IPS-20b (cell line): ENCODE data around the gene GLIS1.

Experiments used
- H3K27ac ChIP-seq: one replicate; pipeline ENCODE4 v1.5.1; 2013; ENCODE audit warnings: low read length
- H3K27me3 ChIP-seq: 2 replicates; pipeline ENCODE4 v1.6.1; 2013; ENCODE audit warnings: mild to moderate bottlenecking, low read length, inconsistent platforms; ENCODE audit not compliant: insufficient read depth
- H3K36me3 ChIP-seq: 2 replicates; pipeline ENCODE4 v1.6.1; 2013; ENCODE audit warnings: low read depth, mild to moderate bottlenecking, inconsistent platforms, low read length, moderate library complexity; ENCODE audit not compliant: insufficient read depth
- H3K4me1 ChIP-seq: 2 replicates; pipeline ENCODE4 v1.6.1; 2013; ENCODE audit warnings: mild to moderate bottlenecking, control low read depth, inconsistent platforms, low read length, moderate library complexity; ENCODE audit not compliant: insufficient read depth
- H3K4me3 ChIP-seq: 2 replicates; pipeline ENCODE4 v1.5.1; 2013; ENCODE audit warnings: mild to moderate bottlenecking, low read length, inconsistent platforms
- H3K9ac ChIP-seq: 2 replicates; pipeline ENCODE4 v1.6.1; 2013; ENCODE audit warnings: low read depth, mild to moderate bottlenecking, inconsistent platforms, low read length, moderate library complexity
- H3K9me3 ChIP-seq: 2 replicates; pipeline ENCODE4 v1.6.1; 2013; ENCODE audit warnings: mild to moderate bottlenecking, low read depth, low read length, inconsistent platforms; ENCODE audit not compliant: insufficient read depth

GLIS1 gene

DNA sequence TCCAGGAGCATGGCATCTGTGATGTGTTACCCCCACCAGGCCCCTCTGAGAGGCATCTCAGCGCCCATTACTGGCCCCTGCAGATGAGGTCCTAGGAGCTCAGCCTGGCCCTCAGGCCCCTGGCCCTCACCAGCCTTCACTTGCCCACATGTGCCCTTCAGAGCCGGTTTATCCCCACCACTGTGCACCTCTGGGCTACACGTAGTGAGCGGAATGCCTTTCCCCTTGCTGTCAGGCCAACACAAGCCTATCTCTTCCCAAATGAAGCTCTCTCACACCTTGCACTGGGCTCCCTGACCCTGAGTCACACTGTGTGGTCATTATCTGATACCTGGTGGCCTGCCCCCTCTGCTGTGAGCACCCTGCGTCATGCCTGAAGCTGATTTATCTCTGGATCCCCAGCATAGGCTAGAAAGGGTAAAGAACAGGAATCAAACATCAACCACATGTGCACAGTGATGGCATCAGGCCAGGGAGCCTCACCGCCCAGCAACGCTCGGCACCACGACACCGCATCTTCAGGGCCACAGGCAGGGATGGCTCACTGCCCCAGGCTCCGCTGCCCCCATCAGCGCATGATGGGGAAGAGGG lies 49.1 kb downstream of the GLIS1 start:
- peaks cover 22% of the 10 kb centered on the region for H3K27me3 ChIP-seq
- no peak overlapping the region for H3K27ac ChIP-seq
- no peak overlapping the region for H3K4me3 ChIP-seq
- H3K36me3 ChIP-seq = no peaks in the 10 kb centered on the region
- peaks cover 12% of the 10 kb centered on the region for H3K4me1 ChIP-seq
- H3K9ac ChIP-seq = no peak overlapping the region
- no peaks in the 10 kb centered on the region for H3K9me3 ChIP-seq

DNA sequence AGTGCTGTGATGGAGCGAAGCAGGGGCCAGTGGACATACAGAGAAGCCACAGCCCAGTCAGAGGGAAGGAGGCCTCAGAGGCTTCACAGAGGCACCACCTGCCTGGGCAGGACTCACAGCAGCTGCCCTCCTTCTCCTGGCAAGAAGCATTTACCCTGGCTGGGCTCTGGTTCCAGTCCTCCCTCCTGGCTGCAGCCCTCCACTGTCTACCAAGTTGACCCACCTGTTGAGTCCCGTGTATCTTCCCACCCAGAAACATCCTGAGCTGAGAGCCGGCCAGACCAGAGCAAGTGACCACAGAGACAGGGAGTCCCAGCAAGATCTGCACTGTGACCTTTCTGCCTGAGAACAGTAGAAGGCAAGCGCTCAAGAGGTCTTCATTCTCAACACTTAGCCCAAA lies 49.7 kb downstream of the GLIS1 start:
- Histone ChIP-seq H3K27ac (no peak overlapping the region), H3K27me3 (peaks cover 29% of the 10 kb centered on the region), H3K9ac (no peak overlapping the region), H3K9me3 (no peaks in the 10 kb centered on the region), H3K4me1 (peaks cover 12% of the 10 kb centered on the region), H3K36me3 (no peaks in the 10 kb centered on the region), H3K4me3 (no peak overlapping the region)

DNA sequence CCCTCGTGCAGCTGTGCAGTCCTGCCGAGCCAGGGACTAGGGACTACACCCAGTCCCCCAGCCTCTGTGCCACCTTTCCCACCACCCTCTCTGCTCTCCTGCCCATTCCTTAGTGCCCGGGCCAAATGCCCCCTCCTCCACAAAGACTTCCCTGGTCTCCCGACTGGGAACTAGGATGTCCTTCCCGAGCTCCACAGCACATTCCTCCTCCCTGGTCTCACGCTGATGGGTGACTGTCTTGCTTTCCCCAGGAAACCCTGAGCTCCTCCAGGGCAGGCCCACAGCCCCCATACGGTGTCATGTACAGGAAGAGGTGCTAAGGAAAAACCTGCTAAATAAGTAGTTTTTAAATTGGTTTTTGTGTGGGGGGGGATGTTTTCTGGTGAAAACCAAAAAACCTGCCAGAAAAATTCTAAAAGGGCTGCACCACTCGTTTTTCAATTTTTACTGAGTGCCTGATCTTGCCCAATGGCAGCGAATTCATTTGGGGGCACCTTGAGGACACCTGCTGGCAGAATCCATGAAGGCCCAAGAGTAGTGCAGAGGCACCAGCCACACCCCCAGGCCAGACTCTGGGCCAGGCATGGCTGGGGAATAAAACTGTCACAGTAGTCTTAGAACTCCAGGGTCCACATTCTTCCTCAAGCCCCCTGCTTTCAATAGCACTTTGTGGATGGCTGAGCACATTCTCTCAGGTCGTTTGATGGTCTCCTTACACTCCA lies 50.4 kb downstream of the GLIS1 start:
- no peak overlapping the region for H3K9ac ChIP-seq
- H3K4me3 ChIP-seq = no peak overlapping the region

DNA sequence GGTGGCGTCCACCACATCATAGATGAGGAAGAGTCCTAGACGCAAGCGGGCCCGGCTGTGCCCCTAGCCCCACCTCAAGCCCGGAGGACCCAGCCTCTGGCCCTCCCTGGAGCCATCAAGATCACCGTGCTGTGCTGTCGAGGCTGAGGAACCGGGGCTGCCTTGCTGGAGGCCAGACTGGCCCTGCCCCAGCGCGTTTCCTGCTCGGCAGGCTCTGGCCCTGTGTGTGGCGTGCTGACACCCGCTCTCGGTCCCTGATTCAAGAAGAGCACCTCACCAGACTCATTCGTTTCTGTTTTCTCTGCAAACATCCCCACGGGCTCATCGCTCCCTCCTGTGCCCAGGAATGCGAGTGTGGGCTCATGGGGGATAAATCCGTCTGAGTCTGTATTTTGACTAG lies 51.1 kb downstream of the GLIS1 start:
- no peaks in the 10 kb centered on the region for H3K36me3 ChIP-seq
- H3K9me3 ChIP-seq = no peaks in the 10 kb centered on the region
- H3K9ac ChIP-seq = no peak overlapping the region
- H3K27me3 ChIP-seq = peaks cover 29% of the 10 kb centered on the region
- H3K4me1 ChIP-seq = peaks cover 12% of the 10 kb centered on the region
- H3K4me3 ChIP-seq = no peak overlapping the region
- H3K27ac ChIP-seq = no peak overlapping the region

More for the DNA sequence above, 50.4 kb downstream of the GLIS1 start:
- peaks cover 29% of the 10 kb centered on the region for H3K27me3 ChIP-seq
- no peak overlapping the region for H3K27ac ChIP-seq
- no peaks in the 10 kb centered on the region for H3K36me3 ChIP-seq
- peaks cover 12% of the 10 kb centered on the region for H3K4me1 ChIP-seq
- H3K9me3 ChIP-seq = no peaks in the 10 kb centered on the region

DNA sequence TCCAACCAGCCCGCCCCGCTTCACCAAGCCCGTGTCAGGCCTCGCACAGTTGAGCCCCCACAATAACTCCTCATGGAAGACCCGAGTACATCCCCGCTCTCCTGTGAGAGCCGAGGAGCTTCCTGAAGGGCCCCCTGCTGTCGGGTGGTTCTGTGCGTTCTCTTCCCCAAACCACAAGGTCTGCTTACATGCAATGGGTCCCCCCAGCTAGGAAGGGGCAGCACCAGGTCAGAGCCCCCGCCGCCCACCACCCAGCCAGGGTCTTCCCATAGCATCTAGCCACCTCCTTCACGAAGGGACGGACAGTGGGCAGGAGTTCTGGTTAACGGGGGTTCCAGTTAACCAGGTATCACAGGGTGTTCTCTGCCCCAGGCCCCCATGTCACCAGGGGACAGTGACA lies 51.5 kb downstream of the GLIS1 start:
- no peaks in the 10 kb centered on the region for H3K36me3 ChIP-seq
- peaks cover 12% of the 10 kb centered on the region for H3K4me1 ChIP-seq
- H3K27me3 ChIP-seq = peaks cover 29% of the 10 kb centered on the region
- no peak overlapping the region for H3K4me3 ChIP-seq
- H3K9me3 ChIP-seq = no peaks in the 10 kb centered on the region
- no peak overlapping the region for H3K27ac ChIP-seq
- no peak overlapping the region for H3K9ac ChIP-seq

DNA sequence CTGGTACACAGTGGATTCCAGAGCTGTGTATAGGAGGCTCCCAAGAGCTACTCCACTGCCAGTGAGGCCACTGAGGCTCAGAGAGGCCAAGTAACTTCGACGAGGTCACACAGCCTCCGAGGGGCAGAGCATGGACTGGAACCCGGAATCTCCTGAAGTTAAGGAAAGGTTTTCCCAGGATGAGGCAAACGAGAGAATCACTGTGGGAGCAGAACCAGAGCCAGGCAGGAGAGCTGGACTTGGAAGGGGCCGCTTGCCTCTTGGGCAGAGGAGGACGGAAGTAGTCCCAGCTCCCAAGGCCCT lies 52.0 kb downstream of the GLIS1 start:
- Histone ChIP-seq H3K4me3 (no peak overlapping the region), H3K9ac (no peak overlapping the region), H3K27me3 (peaks cover 30% of the 10 kb centered on the region), H3K36me3 (no peaks in the 10 kb centered on the region), H3K9me3 (no peaks in the 10 kb centered on the region), H3K27ac (no peak overlapping the region), H3K4me1 (peaks cover 12% of the 10 kb centered on the region)

DNA sequence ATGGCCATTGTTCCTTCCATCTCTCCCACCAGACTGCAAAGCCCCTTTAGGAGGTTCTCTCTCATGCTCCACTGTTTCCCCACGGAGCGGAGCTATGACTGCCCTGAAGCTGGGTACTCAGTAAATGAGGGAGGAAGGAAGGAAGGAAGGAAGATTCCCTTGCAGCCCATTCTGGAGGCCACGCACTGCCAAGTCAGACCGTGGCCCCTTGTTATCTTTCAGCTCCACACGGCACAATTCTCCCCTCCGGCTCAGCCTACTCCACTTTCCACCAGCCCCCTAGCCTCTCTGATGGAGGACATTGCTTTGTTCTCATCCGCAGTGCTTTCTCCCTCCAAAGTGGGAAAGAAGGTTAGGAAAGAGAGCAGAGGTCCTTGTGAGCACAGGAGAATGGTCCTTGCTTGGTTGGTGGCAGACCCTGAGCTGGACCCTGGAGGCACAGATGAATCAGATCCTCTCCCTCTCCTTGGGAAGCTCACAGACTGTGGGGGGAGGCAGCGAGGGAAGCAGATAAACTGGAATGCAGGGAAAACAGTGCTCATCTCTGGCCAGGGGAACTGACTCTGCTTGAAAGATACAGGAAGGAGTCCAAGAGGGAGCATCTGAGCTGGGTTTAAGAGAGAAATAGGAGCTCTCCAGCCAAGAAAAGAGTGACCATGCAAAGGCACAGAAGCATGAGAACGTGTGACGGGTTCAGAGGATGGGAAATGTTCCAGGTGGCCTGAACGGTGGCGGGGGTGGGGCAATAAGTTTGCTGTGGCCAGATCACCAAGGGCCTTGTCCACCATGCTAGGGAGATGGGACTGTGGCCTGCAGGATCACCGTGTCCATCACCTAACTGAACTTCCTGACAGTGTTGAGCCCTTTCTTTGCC lies 52.6 kb downstream of the GLIS1 start:
- H3K9ac ChIP-seq = no peak overlapping the region
- H3K9me3 ChIP-seq = no peaks in the 10 kb centered on the region
- H3K27ac ChIP-seq = no peak overlapping the region
- no peaks in the 10 kb centered on the region for H3K36me3 ChIP-seq
- H3K27me3 ChIP-seq = peaks cover 36% of the 10 kb centered on the region
- peaks cover 18% of the 10 kb centered on the region for H3K4me1 ChIP-seq
- H3K4me3 ChIP-seq = no peak overlapping the region

DNA sequence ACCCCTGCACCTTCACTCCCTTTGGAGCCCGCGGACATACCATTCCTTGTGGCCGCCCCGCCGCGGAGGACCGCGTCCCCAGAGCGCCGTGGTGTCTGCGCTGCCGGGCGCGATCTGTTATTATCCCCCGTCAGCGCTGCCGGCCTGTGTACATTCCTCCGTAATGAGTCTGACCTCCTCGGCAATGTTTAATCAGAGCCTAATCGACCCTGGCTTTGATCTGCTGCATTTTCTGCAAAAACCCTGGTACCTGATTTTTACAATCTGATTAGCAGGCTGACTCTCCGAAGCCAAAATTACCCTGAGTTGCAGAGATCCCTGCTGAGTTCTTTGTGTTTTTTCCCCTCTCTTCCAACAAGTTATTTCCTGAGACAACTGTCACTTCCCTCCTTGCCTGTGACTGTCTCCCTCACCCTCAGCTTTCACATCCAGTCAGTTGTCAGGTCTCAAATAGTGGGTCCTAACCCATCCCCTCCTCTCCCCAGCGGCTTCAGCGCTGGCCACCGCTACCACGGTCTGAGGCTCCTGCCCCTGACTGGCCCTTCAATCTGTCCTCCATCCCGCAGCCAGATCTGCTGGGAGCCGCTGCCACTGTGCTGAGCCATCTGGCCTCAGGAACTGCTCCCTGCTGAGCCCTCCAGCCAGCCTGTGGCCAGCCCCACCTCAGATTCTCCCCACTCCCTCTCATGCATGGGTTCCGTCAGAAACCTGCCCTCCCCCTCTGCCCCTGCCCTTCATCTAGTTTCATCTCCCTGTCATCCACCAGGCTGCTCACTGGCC lies 53.5 kb downstream of the GLIS1 start:
- peak overlapping the region; percentile 29; the same call in 1 of the 2 replicates for H3K4me3 ChIP-seq
- H3K27me3 ChIP-seq = peaks cover 42% of the 10 kb centered on the region
- no peak overlapping the region for H3K9ac ChIP-seq
- no peak overlapping the region for H3K27ac ChIP-seq
- no peaks in the 10 kb centered on the region for H3K9me3 ChIP-seq
- no peaks in the 10 kb centered on the region for H3K36me3 ChIP-seq
- H3K4me1 ChIP-seq = peaks cover 18% of the 10 kb centered on the region

DNA sequence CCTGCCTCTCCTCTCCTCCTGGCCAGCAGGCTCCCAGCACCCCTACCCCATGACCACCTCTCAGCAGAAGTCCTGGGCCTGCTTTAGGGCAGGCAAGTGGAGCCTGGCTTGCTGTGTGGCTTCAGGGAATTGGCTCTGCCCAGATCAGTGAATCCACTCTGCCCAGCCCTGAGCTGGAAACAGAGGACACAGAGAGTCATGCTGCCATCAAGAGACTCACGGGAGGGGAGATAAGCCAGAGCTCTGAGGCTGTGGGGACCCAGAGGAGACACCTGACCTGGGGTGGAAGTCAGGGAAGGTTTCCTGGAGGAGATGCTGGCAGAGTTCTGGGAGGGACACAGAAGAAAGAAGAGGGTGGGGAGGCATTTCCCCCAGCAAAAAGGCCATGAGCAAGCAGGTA lies 54.2 kb downstream of the GLIS1 start:
- Histone ChIP-seq H3K9me3 (no peaks in the 10 kb centered on the region), H3K4me1 (peaks cover 18% of the 10 kb centered on the region), H3K4me3 (no peak overlapping the region), H3K27ac (no peak overlapping the region), H3K9ac (no peak overlapping the region), H3K27me3 (peaks cover 42% of the 10 kb centered on the region), H3K36me3 (no peaks in the 10 kb centered on the region)

DNA sequence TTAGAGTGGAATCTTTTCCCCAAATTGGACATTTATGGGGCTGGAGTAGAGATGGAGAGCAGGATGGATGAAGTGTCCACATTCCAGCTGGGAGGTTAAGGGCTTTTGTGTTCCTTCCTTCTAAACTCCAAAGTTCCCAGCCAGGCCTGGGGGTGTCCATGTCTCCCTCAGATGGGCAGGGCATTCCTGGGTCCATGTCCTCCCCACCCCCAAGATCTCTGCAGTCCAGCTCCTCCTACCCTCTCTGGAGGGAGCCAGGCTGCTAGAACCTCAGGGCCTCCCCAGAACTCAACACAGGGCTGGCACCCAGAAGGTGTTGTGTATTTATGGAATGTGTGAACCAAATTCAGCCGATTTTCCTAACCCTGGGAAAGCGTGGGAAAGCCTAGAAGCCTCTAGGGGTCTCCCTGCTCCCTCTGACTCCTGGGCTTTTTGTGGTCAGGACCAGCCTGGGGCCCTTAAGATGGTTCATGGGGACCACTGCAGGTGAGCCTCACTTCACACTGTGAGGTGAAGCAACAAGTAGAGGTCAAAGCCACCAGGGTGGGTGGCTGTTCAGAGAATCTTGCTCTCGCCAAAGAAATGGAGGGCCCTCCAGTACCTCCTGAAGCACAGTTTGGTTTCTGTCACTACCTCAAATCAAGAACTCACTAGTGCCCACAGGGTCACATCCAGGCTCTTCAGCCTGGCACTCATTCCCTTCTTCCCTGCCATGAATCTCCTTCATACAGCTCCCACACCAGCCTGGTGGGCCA lies 54.8 kb downstream of the GLIS1 start:
- Histone ChIP-seq H3K4me3 (no peak overlapping the region), H3K36me3 (no peaks in the 10 kb centered on the region), H3K4me1 (peaks cover 18% of the 10 kb centered on the region), H3K9ac (no peak overlapping the region), H3K27me3 (peaks cover 42% of the 10 kb centered on the region), H3K27ac (no peak overlapping the region), H3K9me3 (no peaks in the 10 kb centered on the region)

DNA sequence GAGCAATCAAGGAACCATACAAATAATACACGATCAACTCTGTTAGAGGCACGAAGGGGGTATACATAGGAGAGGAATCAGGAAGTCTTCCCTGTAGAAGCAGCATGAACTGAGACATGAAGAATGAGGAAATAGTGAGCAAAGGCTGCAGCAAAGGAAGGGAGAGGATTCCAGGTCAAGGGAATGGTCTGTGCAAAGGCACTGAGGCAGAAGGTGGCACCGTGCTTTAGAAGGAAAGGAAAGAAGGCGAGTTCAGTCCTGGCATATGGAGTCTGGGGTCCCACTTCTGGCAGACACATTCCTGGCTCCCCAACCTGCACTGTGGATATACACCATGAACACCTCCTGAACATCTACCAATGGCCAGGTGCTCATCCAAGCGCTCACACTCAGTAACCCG lies 56.1 kb downstream of the GLIS1 start:
- Histone ChIP-seq H3K27me3 (peaks cover 42% of the 10 kb centered on the region), H3K9me3 (no peaks in the 10 kb centered on the region), H3K27ac (no peak overlapping the region), H3K36me3 (no peaks in the 10 kb centered on the region), H3K4me3 (no peak overlapping the region), H3K9ac (no peak overlapping the region), H3K4me1 (peaks cover 18% of the 10 kb centered on the region)
